Loucy (cell line): ENCODE data around the gene MUC13.

Experiments
- H2AFZ ChIP-seq: fragments of 200-600 bp; sonication (generic); 2 replicates; pipeline ENCODE4 v1.6.0; 2016; ENCODE audit warnings: antibody characterized with exemption, mild to moderate bottlenecking, low read length, moderate library complexity
- H3F3A ChIP-seq: fragments of 200-600 bp; 2 replicates; pipeline ENCODE4 v1.6.0; 2016; ENCODE audit warnings: antibody characterized with exemption, low read depth, mild to moderate bottlenecking
- H3K27me3 ChIP-seq: fragments of 200-600 bp; sonication (generic); 2 replicates; pipeline ENCODE4 v1.6.1; 2014; ENCODE audit warnings: low read length, mild to moderate bottlenecking; ENCODE audit not compliant: insufficient read depth, poor library complexity, severe bottlenecking
- H3K36me3 ChIP-seq: fragments of 200-600 bp; sonication (generic); 2 replicates; pipeline ENCODE4 v1.6.1; 2016; ENCODE audit warnings: low read length; ENCODE audit not compliant: insufficient read depth
- H3K4me1 ChIP-seq: fragments of 200-600 bp; sonication (generic); 2 replicates; pipeline ENCODE4 v1.5.1; 2014; ENCODE audit warnings: low read length, mild to moderate bottlenecking; ENCODE audit not compliant: insufficient read depth, poor library complexity, severe bottlenecking
- H3K4me2 ChIP-seq: fragments of 200-600 bp; sonication (generic); 2 replicates; pipeline ENCODE4 v1.6.0; 2014; ENCODE audit warnings: antibody characterized with exemption, low read length, low read depth, mild to moderate bottlenecking; ENCODE audit not compliant: poor library complexity, severe bottlenecking
- H3K4me3 ChIP-seq: fragments of 200-600 bp; sonication (generic); 2 replicates; pipeline ENCODE4 v1.5.1; 2014; ENCODE audit warnings: low read length, mild to moderate bottlenecking, mixed read lengths; ENCODE audit not compliant: poor library complexity, severe bottlenecking
- H3K79me2 ChIP-seq: fragments of 200-600 bp; sonication (generic); 2 replicates; pipeline ENCODE4 v1.6.1; 2014; ENCODE audit warnings: low read length; ENCODE audit not compliant: insufficient read depth
- H3K9ac ChIP-seq: fragments of 200-600 bp; sonication (generic); 2 replicates; pipeline ENCODE4 v1.6.0; 2014; ENCODE audit warnings: mild to moderate bottlenecking, low read depth, low read length, moderate library complexity; ENCODE audit not compliant: poor library complexity, severe bottlenecking
- H3K9me2 ChIP-seq: fragments of 200-600 bp; sonication (generic); replicated peaks from 2 replicates; pipeline ENCODE4 v1.6.1; 2016; ENCODE audit warnings: low read depth, low read length, mixed read lengths
- H3K9me3 ChIP-seq: fragments of 200-600 bp; sonication (generic); 2 replicates; pipeline ENCODE4 v1.6.1; 2014; ENCODE audit warnings: mild to moderate bottlenecking, antibody characterized with exemption, low read length, low read depth; ENCODE audit not compliant: insufficient read depth
- H4K20me1 ChIP-seq: fragments of 200-600 bp; sonication (generic); 2 replicates; pipeline ENCODE4 v1.6.0; 2014; ENCODE audit warnings: antibody characterized with exemption, low read length, mild to moderate bottlenecking; ENCODE audit not compliant: insufficient read depth, poor library complexity, severe bottlenecking
- EZH2phosphoT487 ChIP-seq: fragments of 200-600 bp; IDR thresholded peaks from 2 replicates; pipeline ENCODE4 v1.6.1; 2018; ENCODE audit warnings: antibody characterized with exemption, mild to moderate bottlenecking, moderate library complexity, borderline replicate concordance
- TF ChIP-seq, protein P1 (sequence below): fragments of 200-600 bp; sonication (generic); conservative IDR thresholded peaks from 2 replicates; pipeline ENCODE4 v1.5.1; 2014; ENCODE audit warnings: mild to moderate bottlenecking, antibody characterized with exemption, low read length

MUC13 gene

GRCh38 chr3:124938896-124939295 lies 4.3 kb upstream of the MUC13 start:
- no peaks in the 10 kb centered on the region for H3K79me2 ChIP-seq
- no peak overlapping the region for H3K4me2 ChIP-seq
- H3K9ac ChIP-seq = no peak overlapping the region
- H3K27me3 ChIP-seq = no peaks in the 10 kb centered on the region
- no peak overlapping the region for H3K4me3 ChIP-seq
- no peaks in the 10 kb centered on the region for H3K9me2 ChIP-seq
- H3K9me3 ChIP-seq = no peaks in the 10 kb centered on the region
- TF ChIP-seq, protein P1, sequence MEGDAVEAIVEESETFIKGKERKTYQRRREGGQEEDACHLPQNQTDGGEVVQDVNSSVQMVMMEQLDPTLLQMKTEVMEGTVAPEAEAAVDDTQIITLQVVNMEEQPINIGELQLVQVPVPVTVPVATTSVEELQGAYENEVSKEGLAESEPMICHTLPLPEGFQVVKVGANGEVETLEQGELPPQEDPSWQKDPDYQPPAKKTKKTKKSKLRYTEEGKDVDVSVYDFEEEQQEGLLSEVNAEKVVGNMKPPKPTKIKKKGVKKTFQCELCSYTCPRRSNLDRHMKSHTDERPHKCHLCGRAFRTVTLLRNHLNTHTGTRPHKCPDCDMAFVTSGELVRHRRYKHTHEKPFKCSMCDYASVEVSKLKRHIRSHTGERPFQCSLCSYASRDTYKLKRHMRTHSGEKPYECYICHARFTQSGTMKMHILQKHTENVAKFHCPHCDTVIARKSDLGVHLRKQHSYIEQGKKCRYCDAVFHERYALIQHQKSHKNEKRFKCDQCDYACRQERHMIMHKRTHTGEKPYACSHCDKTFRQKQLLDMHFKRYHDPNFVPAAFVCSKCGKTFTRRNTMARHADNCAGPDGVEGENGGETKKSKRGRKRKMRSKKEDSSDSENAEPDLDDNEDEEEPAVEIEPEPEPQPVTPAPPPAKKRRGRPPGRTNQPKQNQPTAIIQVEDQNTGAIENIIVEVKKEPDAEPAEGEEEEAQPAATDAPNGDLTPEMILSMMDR = no peak
- TF ChIP-seq EZH2phosphoT487 = no peak
- H2AFZ ChIP-seq = no peak overlapping the region
- no peaks in the 10 kb centered on the region for H3F3A ChIP-seq
- no peaks in the 10 kb centered on the region for H3K4me1 ChIP-seq
- H4K20me1 ChIP-seq = no peaks in the 10 kb centered on the region
- no peaks in the 10 kb centered on the region for H3K36me3 ChIP-seq

DNA sequence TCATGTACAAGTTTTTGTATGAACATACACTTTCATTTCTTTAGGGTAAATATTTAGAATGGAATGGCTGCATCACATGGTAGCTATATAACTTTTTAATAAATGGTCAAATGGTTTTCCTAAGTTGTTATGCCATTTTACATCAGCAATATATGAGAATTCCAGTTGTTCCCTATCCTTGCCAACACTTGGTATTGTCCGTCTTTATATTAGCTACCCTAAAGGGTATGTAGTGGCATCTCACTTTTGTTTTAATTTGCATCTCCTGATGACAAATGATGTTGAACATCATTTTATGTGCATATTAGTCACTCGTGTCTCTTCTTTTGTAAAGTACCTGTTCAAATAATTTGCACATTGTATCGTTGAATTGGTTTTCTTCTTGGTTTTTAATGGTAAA lies 2.5 kb upstream of the MUC13 start:
- Histone ChIP-seq H3K9ac (no peak overlapping the region), H3K4me1 (no peaks in the 10 kb centered on the region), H3F3A (no peaks in the 10 kb centered on the region), H3K36me3 (no peaks in the 10 kb centered on the region), H3K9me3 (no peaks in the 10 kb centered on the region), H3K9me2 (no peaks in the 10 kb centered on the region), H3K27me3 (no peaks in the 10 kb centered on the region), H3K4me2 (no peak overlapping the region), H3K79me2 (no peaks in the 10 kb centered on the region), H4K20me1 (no peaks in the 10 kb centered on the region), H2AFZ (no peak overlapping the region), H3K4me3 (no peak overlapping the region)
- TF ChIP-seq, protein P1 = no peak
- no peak for TF ChIP-seq EZH2phosphoT487

DNA sequence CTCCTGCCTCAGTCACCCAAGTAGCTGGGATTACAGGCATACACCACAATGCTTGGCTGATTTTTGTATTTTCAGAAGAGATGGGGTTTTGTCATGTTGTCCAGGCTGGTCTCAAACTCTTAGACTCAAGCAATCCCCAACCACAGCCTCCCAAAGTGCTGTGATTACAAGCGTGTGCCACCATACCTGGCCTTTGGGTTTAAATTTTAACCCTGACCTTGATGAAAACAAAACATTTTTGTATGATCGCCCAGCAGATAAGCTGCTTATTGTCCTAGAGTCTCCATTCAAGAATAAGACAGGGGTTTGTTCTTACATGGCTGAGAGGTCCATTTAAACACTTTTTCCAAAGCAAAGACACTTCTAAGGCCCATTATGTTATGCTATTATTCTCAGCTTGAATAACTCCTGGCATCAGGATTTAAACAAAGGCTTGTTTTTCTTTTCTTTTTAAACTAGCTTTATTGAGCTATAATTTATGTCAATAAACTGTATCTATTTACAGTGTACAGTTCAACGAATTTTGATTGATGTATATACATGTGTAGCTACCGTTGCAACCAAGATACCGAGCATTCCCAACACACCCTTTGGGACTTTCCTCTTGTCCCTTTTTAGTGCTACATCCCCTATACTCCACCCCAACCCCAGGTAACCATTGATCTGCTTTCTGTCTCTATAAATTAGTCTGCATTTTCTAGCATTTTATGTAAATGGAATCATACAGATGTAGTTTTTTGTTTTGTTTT lies 1.4 kb upstream of the MUC13 start:
- Histone ChIP-seq H4K20me1 (no peaks in the 10 kb centered on the region), H3K9ac (no peak overlapping the region), H3K9me3 (no peaks in the 10 kb centered on the region), H3K4me2 (no peak overlapping the region), H3K79me2 (no peaks in the 10 kb centered on the region), H3K27me3 (no peaks in the 10 kb centered on the region), H3K36me3 (no peaks in the 10 kb centered on the region), H2AFZ (no peak overlapping the region), H3F3A (no peaks in the 10 kb centered on the region), H3K9me2 (no peaks in the 10 kb centered on the region), H3K4me1 (no peaks in the 10 kb centered on the region), H3K4me3 (no peak overlapping the region)
- TF ChIP-seq, protein P1 = no peak
- TF ChIP-seq EZH2phosphoT487 = no peak
